Measurements from ENCODE around the gene OSBPL3.

- TF ChIP-seq CTCF (IDR thresholded peaks at IDR 0.05) (no peak), POLR2AphosphoS5 (IDR thresholded peaks at IDR 0.05) (no peak)
Measured at GRCh38 chr7:24967696-24968095, 12.3 kb downstream of the OSBPL3 start.
